A673 (cell line): Measurements from ENCODE around the gene PLSCR5. TPM values are rescaled to one million over a fixed set of nuclear protein-coding genes. Genes with fewer than 3 reads are reported as not detected.

Experiments
- BruUV-seq: library from RNA; stranded (reverse); fragments of 400-500 nt; replicated peaks from 2 replicates; lab custom pipeline; 2021; lab: Mats Ljungman, UMichigan
- CTCF ChIA-PET: fragments of 300-600 bp; sonication (Branson Sonifier 250); formaldehyde crosslinking; loops from one replicate; lab custom pipeline; 2022; ENCODE audit warnings: antibody characterized with exemption; lab: Charles Lee
- POLR2A ChIA-PET: fragments of 300-600 bp; sonication (Branson Sonifier 250); formaldehyde crosslinking; loops from one replicate; lab custom pipeline; 2022; ENCODE audit warnings: antibody characterized with exemption; ENCODE audit not compliant: low non-redundant PET; lab: Charles Lee
- DNase-seq: peaks from one replicate; pipeline ENCODE4 v3.0.0-alpha.2; 2015; ENCODE audit warnings: low spot score
- H3K27ac ChIP-seq: fragments of 200-600 bp; sonication (generic); 2 replicates; pipeline ENCODE4 v1.5.1; 2016; ENCODE audit warnings: mixed run types, low read depth, mild to moderate bottlenecking, mixed read lengths, antibody characterized with exemption, low read length; ENCODE audit not compliant: poor library complexity, severe bottlenecking
- H3K27me3 ChIP-seq: fragments of 200-600 bp; sonication (generic); replicated peaks from 2 replicates; pipeline ENCODE4 v1.6.1; 2017; ENCODE audit warnings: mixed run types, low read depth, mild to moderate bottlenecking, mixed read lengths, antibody characterized with exemption, low read length; ENCODE audit not compliant: insufficient read depth, poor library complexity
- H3K36me3 ChIP-seq: fragments of 200-600 bp; sonication (generic); 2 replicates; pipeline ENCODE4 v1.6.1; 2016; ENCODE audit warnings: mixed run types, mild to moderate bottlenecking, mixed read lengths, antibody characterized with exemption, low read length; ENCODE audit not compliant: insufficient read depth, poor library complexity, severe bottlenecking
- H3K4me1 ChIP-seq: fragments of 200-600 bp; sonication (generic); 2 replicates; pipeline ENCODE4 v1.6.1; 2017; ENCODE audit warnings: mixed run types, mild to moderate bottlenecking, mixed read lengths, antibody characterized with exemption, low read length; ENCODE audit not compliant: insufficient read depth, poor library complexity, severe bottlenecking
- H3K4me3 ChIP-seq: fragments of 200-600 bp; sonication (generic); 2 replicates; pipeline ENCODE4 v1.5.1; 2016; ENCODE audit warnings: low read depth, mixed run types, mild to moderate bottlenecking, mixed read lengths, low read length; ENCODE audit not compliant: poor library complexity, severe bottlenecking
- H3K9me3 ChIP-seq: fragments of 200-600 bp; sonication (generic); 2 replicates; pipeline ENCODE4 v1.6.1; 2016; ENCODE audit warnings: mixed run types, low read depth, mild to moderate bottlenecking, mixed read lengths, antibody characterized with exemption, low read length; ENCODE audit not compliant: poor library complexity, severe bottlenecking
- CTCF ChIP-seq: fragments of 300-800, 200-600 bp; sonication (generic); conservative IDR thresholded peaks from 2 replicates; pipeline ENCODE4 v1.5.1; 2017; ENCODE audit warnings: low read depth, mild to moderate bottlenecking, antibody characterized with exemption, low read length, moderate library complexity, mixed read lengths
- EZH2 ChIP-seq: fragments of 200-600 bp; sonication (generic); IDR thresholded peaks from 2 replicates; pipeline ENCODE4 v1.6.1; 2017; ENCODE audit warnings: borderline replicate concordance, low read depth, mild to moderate bottlenecking, mixed read lengths, antibody characterized with exemption, low read length; ENCODE audit not compliant: poor library complexity, severe bottlenecking
- intact Hi-C: fragments of 100-400 bp; cut with micrococcal nuclease; formaldehyde crosslinking; loops from one replicate; pipeline ENCODE4 v1.10.0; 2022; ENCODE audit not compliant: unreplicated experiment
- total RNA-seq: library from RNA; stranded (reverse); gene quantifications from 2 replicates; pipeline ENCODE4 v1.2.3, GENCODE V29; 2021

The PLSCR5 gene
- total RNA-seq, 1 experiment from 2014 or later, result not detected

GRCh38 chr3:146611096-146611495, 6.0 kb upstream of the PLSCR5 start:
- no peaks in the 10 kb centered on the region for H3K9me3 ChIP-seq
- no TSS peak for BruUV-seq
- DNase-seq, result no peak
- intact Hi-C loops, result no loop called here
- no peak overlapping the region for H3K4me3 ChIP-seq
- no peaks in the 10 kb centered on the region for H3K27me3 ChIP-seq
- TF ChIP-seq CTCF, result no peak
- no peak for TF ChIP-seq EZH2
- no peaks in the 10 kb centered on the region for H3K36me3 ChIP-seq
- no peak overlapping the region for H3K27ac ChIP-seq
- no peaks in the 10 kb centered on the region for H3K4me1 ChIP-seq
- CTCF ChIA-PET, result no interaction called here
- POLR2A ChIA-PET, result no interaction called here

- Histone ChIP-seq H3K9me3 (no peaks in the 10 kb centered on the region), H3K27ac (no peak overlapping the region), H3K4me3 (no peak overlapping the region), H3K27me3 (no peaks in the 10 kb centered on the region), H3K36me3 (no peaks in the 10 kb centered on the region), H3K4me1 (no peaks in the 10 kb centered on the region)
- BruUV-seq, result no TSS peak
- intact Hi-C loops, result no loop called here
- TF ChIP-seq EZH2 (no peak), CTCF (no peak)
- ChIA-PET POLR2A (no interaction called here), CTCF (no interaction called here)
- no peak for DNase-seq
Measured at GRCh38 chr3:146598535-146598934, 6.6 kb downstream of the PLSCR5 start.

- Histone ChIP-seq H3K36me3 (no peaks in the 10 kb centered on the region), H3K9me3 (no peaks in the 10 kb centered on the region), H3K27ac (no peak overlapping the region), H3K27me3 (no peaks in the 10 kb centered on the region), H3K4me1 (no peaks in the 10 kb centered on the region), H3K4me3 (no peak overlapping the region)
- CTCF ChIA-PET, result no interaction called here
- peak; percentile 4 for DNase-seq
- intact Hi-C loops, result no loop called here
- POLR2A ChIA-PET, result no interaction called here
- TF ChIP-seq EZH2 (no peak), CTCF (peak; percentile 61; the same call in 1 of the 2 replicates)
- BruUV-seq, result no TSS peak
Measured at GRCh38 chr3:146594843-146595482, 10.2 kb downstream of the PLSCR5 start.
